ENCODE measurements around the gene EPS15. TPM values are rescaled to one million over a fixed set of nuclear protein-coding genes. Genes with fewer than 3 reads are reported as not detected.
"Not testable (repeated sequence)": the region's sequence is repeated elsewhere in the genome, so short reads cannot be mapped to it uniquely, and the experiment has no call there.

EPS15 gene
- polyA plus RNA-seq (ENCODE audit: insufficient read length in 3 of 3) = 10 to 100 TPM; 36.8 to 44.3 (median 40.2) TPM
- long read RNA-seq, donor 1, full-length matches to known transcripts = 5 of 5 reads
- long read RNA-seq, donor 1, partial matches to known transcripts = 0 of 5 reads
- long read RNA-seq, donor 1, other reads (novel, unspliced or antisense) = 0 of 5 reads
- long read RNA-seq, donor 2 = 0 reads
- long read RNA-seq, donor 3, full-length matches to known transcripts = 2 of 51 reads
- long read RNA-seq, donor 3, partial matches to known transcripts = 49 of 51 reads
- long read RNA-seq, donor 3, other reads (novel, unspliced or antisense) = 0 of 51 reads
- long read RNA-seq, donor 4, full-length matches to known transcripts = 1 of 1 reads
- long read RNA-seq, donor 4, partial matches to known transcripts = 0 of 1 reads
- long read RNA-seq, donor 4, other reads (novel, unspliced or antisense) = 0 of 1 reads
- long read RNA-seq, donor 5 = 0 reads
- long read RNA-seq, donor 6, full-length matches to known transcripts = 7 of 53 reads
- long read RNA-seq, donor 6, partial matches to known transcripts = 46 of 53 reads
- long read RNA-seq, donor 6, other reads (novel, unspliced or antisense) = 0 of 53 reads
- long read RNA-seq, donor 7, full-length matches to known transcripts = 1 of 61 reads
- long read RNA-seq, donor 7, partial matches to known transcripts = 60 of 61 reads
- long read RNA-seq, donor 7, other reads (novel, unspliced or antisense) = 0 of 61 reads
- long read RNA-seq, donor 8 = 0 reads
- long read RNA-seq, donor 9, full-length matches to known transcripts = 4 of 10 reads
- long read RNA-seq, donor 9, partial matches to known transcripts = 6 of 10 reads
- long read RNA-seq, donor 9, other reads (novel, unspliced or antisense) = 0 of 10 reads
- long read RNA-seq, donor 10 = 0 reads
- long read RNA-seq, donor 11 = 0 reads
- long read RNA-seq, donor 12, partial matches to known transcripts = 8 of 8 reads
- long read RNA-seq, donor 12, other reads (novel, unspliced or antisense) = 0 of 8 reads
- long read RNA-seq, donor 13, partial matches to known transcripts = 5 of 5 reads
- long read RNA-seq, donor 13, other reads (novel, unspliced or antisense) = 0 of 5 reads
- long read RNA-seq, donor 14 = 0 reads
- long read RNA-seq, donor 15, full-length matches to known transcripts = 2 of 2 reads
- long read RNA-seq, donor 15, partial matches to known transcripts = 0 of 2 reads
- long read RNA-seq, donor 15, other reads (novel, unspliced or antisense) = 0 of 2 reads
- long read RNA-seq, donor 16 = 0 reads

GRCh38 chr1:51519048-51519864 lies at the start of gene EPS15:
TSS of gene EPS15 (minus strand) at chr1:51519266. CDS start at chr1:51519231, 35 bp downstream.
- peak; percentile 77 for DNase-seq

GRCh38 chr1:51568231-51568935 lies 49.3 kb upstream of the EPS15 start:
- no peak for DNase-seq

- DNase-seq = no peak
Measured at GRCh38 chr1:51567653-51568052, 48.6 kb upstream of the EPS15 start.

- no peak for DNase-seq
Measured at GRCh38 chr1:51566260-51566659, 47.2 kb upstream of the EPS15 start.

- no peak for DNase-seq
Measured at GRCh38 chr1:51565009-51565408, 45.9 kb upstream of the EPS15 start.

- no peak for DNase-seq
Measured at GRCh38 chr1:51564124-51564523, 45.1 kb upstream of the EPS15 start.

GRCh38 chr1:51561702-51562101 lies 42.6 kb upstream of the EPS15 start:
- no peak for DNase-seq

GRCh38 chr1:51560895-51561294 lies 41.8 kb upstream of the EPS15 start:
- not testable (repeated sequence) for DNase-seq

GRCh38 chr1:51560034-51560433 lies 41.0 kb upstream of the EPS15 start:
- no peak for DNase-seq

GRCh38 chr1:51559501-51559900 lies 40.4 kb upstream of the EPS15 start:
- no peak for DNase-seq

- no peak for DNase-seq
Measured at GRCh38 chr1:51559064-51559500, 40.0 kb upstream of the EPS15 start.

GRCh38 chr1:51558375-51558924 lies 39.4 kb upstream of the EPS15 start:
- DNase-seq = no peak

GRCh38 chr1:51557168-51557567 lies 38.1 kb upstream of the EPS15 start:
- no peak for DNase-seq

- DNase-seq = no peak
Measured at GRCh38 chr1:51555866-51556619, 37.0 kb upstream of the EPS15 start.

GRCh38 chr1:51553911-51554310 lies 34.8 kb upstream of the EPS15 start:
- DNase-seq = no peak

GRCh38 chr1:51552929-51553807 lies 34.1 kb upstream of the EPS15 start:
- DNase-seq = no peak

- no peak for DNase-seq
Measured at GRCh38 chr1:51551848-51552296, 32.8 kb upstream of the EPS15 start.

GRCh38 chr1:51551081-51551480 lies 32.0 kb upstream of the EPS15 start:
- DNase-seq = no peak
